HG02970 (cell line): ENCODE measurements around the gene SGPL1.

Experiments
- ATAC-seq: cut with Tn5 transposase; IDR thresholded peaks from one replicate; pipeline ENCODE4 v1.9.1; 2021; ENCODE audit warnings: mild to moderate bottlenecking, moderate library complexity, moderate number of reproducible peaks; ENCODE audit not compliant: unreplicated experiment, low FRiP score

Gene SGPL1

GRCh38 chr10:70902661-70903261 lies 87.0 kb downstream of the SGPL1 start:
- ATAC-seq: no peak

- ATAC-seq: no peak
Measured at GRCh38 chr10:70903262-70903921, 87.6 kb downstream of the SGPL1 start.

GRCh38 chr10:70905071-70906021 lies 89.6 kb downstream of the SGPL1 start:
- no peak for ATAC-seq

GRCh38 chr10:70906031-70906783 lies 90.5 kb downstream of the SGPL1 start:
- no peak for ATAC-seq

- ATAC-seq: no peak
Measured at GRCh38 chr10:70906953-70907636, 91.3 kb downstream of the SGPL1 start.

GRCh38 chr10:70907637-70908405 lies 92.1 kb downstream of the SGPL1 start:
- no peak for ATAC-seq

- no peak for ATAC-seq
Measured at GRCh38 chr10:70908406-70909296, 92.9 kb downstream of the SGPL1 start.

- ATAC-seq: no peak
Measured at GRCh38 chr10:70909326-70909935, 93.7 kb downstream of the SGPL1 start.

- no peak for ATAC-seq
Measured at GRCh38 chr10:70910486-70911341, 95.0 kb downstream of the SGPL1 start.

GRCh38 chr10:70911386-70911785 lies 95.6 kb downstream of the SGPL1 start:
- ATAC-seq: no peak

- ATAC-seq: no peak
Measured at GRCh38 chr10:70912556-70912955, 96.8 kb downstream of the SGPL1 start.

GRCh38 chr10:70913191-70913892 lies 97.6 kb downstream of the SGPL1 start:
- no peak for ATAC-seq

- ATAC-seq: no peak
Measured at GRCh38 chr10:70913893-70914240, 98.1 kb downstream of the SGPL1 start.

- no peak for ATAC-seq
Measured at GRCh38 chr10:70914316-70914864, 98.6 kb downstream of the SGPL1 start.

- no peak for ATAC-seq
Measured at GRCh38 chr10:70915206-70915605, 99.5 kb downstream of the SGPL1 start.

- ATAC-seq: no peak
Measured at GRCh38 chr10:70915806-70916205, 100.1 kb downstream of the SGPL1 start.
